T-helper 17 cell (primary cell): ENCODE data around the gene TNFRSF21. TPM values are rescaled to one million over a fixed set of nuclear protein-coding genes. Genes with fewer than 3 reads are reported as not detected.

Experiments
- ATAC-seq: fragments of 150-1000 bp; cut with Tn5 transposase; 2 replicates; pipeline ENCODE4 v1.10.0; 2021; ENCODE audit warnings: mild to moderate bottlenecking, moderate library complexity
- DNase-seq, 3 donors: peaks; one replicate each; pipeline versions ENCODE4 v3.0.0 to v3.0.0-alpha.2; 2020 to 2021
- H3K9me3 ChIP-seq: one replicate; pipeline ENCODE4 v1.7.0; 2013; ENCODE audit warnings: low read length, mild to moderate bottlenecking; ENCODE audit not compliant: control insufficient read depth, poor library complexity, severe bottlenecking
- H3K27ac Mint-ChIP-seq: one replicate; pipeline ENCODE4 v1.8.0; 2022; ENCODE audit warnings: mild to moderate bottlenecking, moderate library complexity, mixed read lengths
- H3K27me3 Mint-ChIP-seq: one replicate; pipeline ENCODE4 v1.8.0; 2022; ENCODE audit warnings: mixed read lengths
- H3K36me3 Mint-ChIP-seq: one replicate; pipeline ENCODE4 v1.8.0; 2022; ENCODE audit warnings: low read depth, mixed read lengths
- H3K4me1 Mint-ChIP-seq: one replicate; pipeline ENCODE4 v1.8.0; 2022; ENCODE audit warnings: mild to moderate bottlenecking, mixed read lengths
- H3K4me3 Mint-ChIP-seq: one replicate; pipeline ENCODE4 v1.8.0; 2022; ENCODE audit warnings: mild to moderate bottlenecking, moderate library complexity, mixed read lengths
- total RNA-seq, 4 donors: library from RNA in 2 of 4; stranded (reverse) in 2 of 4; gene quantifications; one replicate each; pipeline ENCODE4 v1.2.3 and lab custom pipeline; 2022 to 2026

TNFRSF21 gene
- total RNA-seq, 2 donors from 2014 or later = 0.10 to 0.47 TPM

DNA sequence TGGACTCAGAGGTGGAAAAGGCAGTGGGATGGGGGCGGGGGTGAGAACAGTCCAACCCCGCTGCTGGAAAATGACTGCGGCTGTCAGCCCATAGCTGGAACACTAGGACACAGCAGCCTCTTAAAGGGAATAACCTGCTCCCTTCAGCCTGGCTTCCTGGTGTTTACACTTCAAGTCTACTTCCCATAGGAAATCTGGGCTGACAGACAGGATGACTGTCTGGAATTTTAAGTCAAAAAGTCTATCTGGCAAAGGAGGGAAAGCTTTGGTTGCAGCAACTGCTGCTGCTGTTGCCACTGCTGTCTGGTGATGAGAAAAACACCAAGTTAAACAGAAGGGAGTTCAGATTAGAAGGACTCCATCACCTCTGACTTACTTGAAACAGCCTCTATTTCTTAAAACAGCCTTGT, 44.9 kb downstream of the TNFRSF21 start:
- peaks cover 11% of the 10 kb centered on the region for H3K27me3 Mint-ChIP-seq
- H3K9me3 ChIP-seq = no peaks in the 10 kb centered on the region
- H3K4me1 Mint-ChIP-seq = no peaks in the 10 kb centered on the region
- DNase-seq (no peak), ATAC-seq (no peak)
- no peak overlapping the region for H3K4me3 Mint-ChIP-seq
- H3K36me3 Mint-ChIP-seq = no peaks in the 10 kb centered on the region
- H3K27ac Mint-ChIP-seq = no peak overlapping the region

DNA sequence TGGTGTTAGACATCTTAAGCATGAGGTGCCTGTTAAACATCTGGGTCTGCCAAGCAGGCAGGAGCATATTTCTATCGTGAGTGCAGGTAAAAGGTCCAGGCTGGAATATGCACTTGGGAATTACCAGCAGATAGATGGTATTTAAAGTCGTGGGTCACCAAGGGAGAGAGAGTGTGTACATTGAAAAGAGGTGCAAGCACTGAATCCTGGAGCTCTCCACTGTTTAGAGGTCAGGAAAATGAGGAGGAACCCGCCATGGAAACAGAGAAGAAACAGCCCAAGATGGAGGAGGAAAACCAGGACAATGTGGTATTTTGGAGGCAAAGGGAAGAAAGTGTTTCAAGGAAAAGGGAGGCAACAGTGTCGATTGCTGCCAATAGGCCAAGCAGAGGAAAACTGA, 46.4 kb downstream of the TNFRSF21 start:
- Mint-ChIP-seq H3K27me3 (peaks cover 8% of the 10 kb centered on the region), H3K4me3 (no peak overlapping the region), H3K4me1 (no peaks in the 10 kb centered on the region), H3K36me3 (no peaks in the 10 kb centered on the region), H3K27ac (no peak overlapping the region)
- ATAC-seq = no peak
- H3K9me3 ChIP-seq = no peaks in the 10 kb centered on the region
- DNase-seq = no peak

DNA sequence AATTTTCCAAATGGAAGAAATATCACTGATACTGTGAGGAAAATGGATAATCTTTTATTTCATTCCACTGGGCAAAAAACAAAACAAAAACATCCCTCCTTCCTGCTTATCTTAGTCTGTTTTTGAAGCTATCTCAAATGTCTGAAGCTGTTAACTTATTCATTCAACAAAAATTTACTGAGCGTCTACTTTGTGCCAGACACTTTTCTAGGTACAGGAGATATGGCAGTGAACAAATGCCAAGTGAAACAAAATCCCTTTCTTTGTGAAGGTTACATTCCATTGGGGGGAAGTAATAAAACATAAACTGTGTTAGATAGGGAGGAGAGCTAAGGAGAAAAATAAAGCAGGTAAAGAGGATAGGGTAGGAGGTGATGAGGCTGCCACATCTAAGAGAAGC, 47.5 kb downstream of the TNFRSF21 start:
- Mint-ChIP-seq H3K27me3 (peaks cover 8% of the 10 kb centered on the region), H3K4me3 (no peak overlapping the region), H3K36me3 (no peaks in the 10 kb centered on the region), H3K4me1 (no peaks in the 10 kb centered on the region), H3K27ac (no peak overlapping the region)
- no peak for DNase-seq
- H3K9me3 ChIP-seq = no peaks in the 10 kb centered on the region
- no peak for ATAC-seq

DNA sequence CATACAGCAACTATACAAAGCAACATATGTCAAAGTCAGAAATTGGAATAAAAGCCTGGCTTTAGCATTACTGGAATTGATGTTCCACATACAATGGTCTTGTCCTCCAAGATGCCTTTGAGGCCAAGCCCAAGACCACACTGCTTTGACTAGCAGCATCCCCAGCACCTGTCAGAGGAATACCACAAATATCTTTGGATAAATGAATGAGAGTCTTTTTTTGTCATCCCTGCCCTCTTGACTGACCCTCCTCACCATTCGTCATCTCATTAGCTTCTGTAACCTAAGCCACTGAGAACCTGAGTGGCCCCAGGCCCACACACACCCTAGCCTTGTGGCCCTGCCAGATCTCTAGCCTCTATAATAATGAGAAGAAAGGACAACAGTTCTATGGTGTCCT, 48.5 kb downstream of the TNFRSF21 start:
- Mint-ChIP-seq H3K27me3 (peaks cover 8% of the 10 kb centered on the region), H3K27ac (no peak overlapping the region), H3K4me1 (no peaks in the 10 kb centered on the region), H3K4me3 (no peak overlapping the region), H3K36me3 (no peaks in the 10 kb centered on the region)
- ATAC-seq = no peak
- H3K9me3 ChIP-seq = no peaks in the 10 kb centered on the region
- no peak for DNase-seq

DNA sequence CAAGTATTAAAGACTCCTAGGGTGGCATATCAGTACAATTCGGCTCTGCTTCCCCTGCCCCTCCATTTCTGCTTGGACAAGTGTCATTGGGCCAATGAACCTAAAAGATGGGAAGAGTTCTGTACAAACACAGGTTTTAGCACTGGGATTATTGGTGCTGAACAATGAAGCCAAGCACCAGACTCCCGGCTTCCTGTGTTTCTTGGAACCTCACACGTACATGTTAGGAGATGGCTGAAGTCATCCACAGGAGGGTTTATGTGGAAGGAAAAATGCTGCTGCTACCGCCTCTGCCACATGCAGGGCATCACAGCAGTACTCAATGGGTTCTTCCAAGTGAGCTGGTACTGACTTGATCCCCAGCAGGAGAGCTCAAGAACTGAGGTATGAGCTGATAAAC, 49.7 kb downstream of the TNFRSF21 start:
- no peaks in the 10 kb centered on the region for H3K9me3 ChIP-seq
- H3K27ac Mint-ChIP-seq = no peak overlapping the region
- no peaks in the 10 kb centered on the region for H3K36me3 Mint-ChIP-seq
- H3K27me3 Mint-ChIP-seq = peaks cover 8% of the 10 kb centered on the region
- no peaks in the 10 kb centered on the region for H3K4me1 Mint-ChIP-seq
- no peak overlapping the region for H3K4me3 Mint-ChIP-seq
- DNase-seq (no peak), ATAC-seq (no peak)

DNA sequence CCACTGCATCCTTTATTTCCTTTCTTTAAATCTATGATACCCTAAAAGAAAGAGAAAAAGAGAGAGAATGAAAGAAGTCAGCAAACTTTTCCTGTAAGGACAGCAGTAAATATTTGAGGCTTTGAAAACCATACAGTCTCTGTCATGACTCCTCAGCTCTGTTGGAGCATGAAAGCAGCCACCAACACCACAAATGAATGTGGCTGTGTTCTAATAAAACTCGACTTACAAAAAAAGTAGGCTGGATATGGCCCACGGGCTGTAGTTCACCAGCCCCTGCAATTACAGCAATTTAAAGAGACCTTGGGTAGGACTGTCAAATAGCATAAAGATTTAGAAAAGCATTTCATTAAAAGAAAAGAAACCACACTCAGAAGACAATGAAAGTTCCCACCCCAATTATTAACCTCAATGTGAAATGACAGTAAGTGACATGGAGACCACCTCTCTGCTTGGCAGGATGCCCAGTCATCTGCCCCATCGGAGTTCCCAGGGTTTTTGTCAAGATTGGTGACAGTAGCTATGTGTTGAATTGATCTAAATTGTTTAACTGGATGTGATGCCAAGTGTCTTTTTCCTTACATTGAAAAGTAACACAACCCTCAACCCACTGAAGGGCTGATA, 50.9 kb downstream of the TNFRSF21 start:
- no peaks in the 10 kb centered on the region for H3K36me3 Mint-ChIP-seq
- no peaks in the 10 kb centered on the region for H3K9me3 ChIP-seq
- no peak overlapping the region for H3K27ac Mint-ChIP-seq
- DNase-seq (no peak), ATAC-seq (no peak)
- peaks cover 8% of the 10 kb centered on the region for H3K27me3 Mint-ChIP-seq
- no peaks in the 10 kb centered on the region for H3K4me1 Mint-ChIP-seq
- no peak overlapping the region for H3K4me3 Mint-ChIP-seq

DNA sequence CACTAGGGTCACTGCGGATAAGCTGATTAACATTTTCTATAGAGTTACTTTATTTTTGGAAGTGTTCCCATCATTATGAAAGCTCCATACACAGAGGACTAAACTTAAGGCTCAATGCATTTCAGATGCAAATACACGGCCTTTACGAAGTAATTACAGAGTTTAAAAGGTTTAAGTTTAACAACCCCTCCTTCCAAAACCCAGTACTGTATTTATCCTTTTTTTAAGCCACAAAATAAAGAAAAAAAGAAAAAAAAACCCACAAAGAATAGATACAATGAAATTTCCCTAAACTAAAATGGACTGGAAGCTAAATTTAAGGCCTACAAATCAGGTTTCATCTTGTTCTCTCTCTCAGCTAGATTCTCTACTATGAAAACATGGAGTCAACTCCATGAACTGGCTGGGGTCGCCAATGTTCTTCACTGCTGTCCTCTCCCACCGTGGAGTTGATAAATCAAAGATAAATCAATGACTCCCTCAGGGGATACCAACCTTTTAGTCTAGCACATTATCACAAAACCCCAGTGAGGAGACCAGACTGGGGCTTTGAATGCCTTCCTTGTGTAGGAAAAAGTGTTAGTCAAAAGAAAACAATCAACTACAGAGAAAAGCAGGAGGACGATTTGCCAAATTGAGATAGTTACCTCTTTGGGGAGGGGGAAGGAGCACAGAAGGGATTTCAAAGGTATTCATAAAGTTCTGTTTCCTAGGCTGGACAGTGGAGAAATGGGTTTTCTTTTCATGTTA, 52.5 kb downstream of the TNFRSF21 start:
- Mint-ChIP-seq H3K27me3 (peaks cover 18% of the 10 kb centered on the region), H3K36me3 (no peaks in the 10 kb centered on the region), H3K4me3 (no peak overlapping the region), H3K4me1 (no peaks in the 10 kb centered on the region), H3K27ac (no peak overlapping the region)
- no peak for ATAC-seq
- no peaks in the 10 kb centered on the region for H3K9me3 ChIP-seq
- no peak for DNase-seq

DNA sequence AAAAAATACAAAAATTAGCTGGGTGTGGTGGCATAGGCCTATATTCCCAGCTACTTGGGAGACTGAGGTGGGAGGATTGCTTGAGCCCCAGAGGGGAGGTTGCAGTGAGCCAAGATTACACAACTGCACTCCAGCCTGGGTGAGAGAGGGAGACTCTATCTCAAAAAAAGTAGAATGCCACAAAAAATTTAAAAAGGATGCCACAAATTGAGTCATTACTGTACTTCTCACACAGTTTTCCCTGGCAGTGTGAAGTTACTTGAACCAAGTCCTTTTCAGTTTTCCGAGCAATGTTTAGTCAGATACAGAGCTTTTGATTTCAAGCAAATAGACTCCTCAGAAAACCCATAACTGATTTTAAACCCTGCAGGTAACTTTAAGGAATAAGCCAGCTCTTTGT, 53.3 kb downstream of the TNFRSF21 start:
- Mint-ChIP-seq H3K27ac (no peak overlapping the region), H3K27me3 (peaks cover 18% of the 10 kb centered on the region), H3K36me3 (no peaks in the 10 kb centered on the region), H3K4me1 (no peaks in the 10 kb centered on the region), H3K4me3 (no peak overlapping the region)
- no peaks in the 10 kb centered on the region for H3K9me3 ChIP-seq
- ATAC-seq (no peak), DNase-seq (no peak)

DNA sequence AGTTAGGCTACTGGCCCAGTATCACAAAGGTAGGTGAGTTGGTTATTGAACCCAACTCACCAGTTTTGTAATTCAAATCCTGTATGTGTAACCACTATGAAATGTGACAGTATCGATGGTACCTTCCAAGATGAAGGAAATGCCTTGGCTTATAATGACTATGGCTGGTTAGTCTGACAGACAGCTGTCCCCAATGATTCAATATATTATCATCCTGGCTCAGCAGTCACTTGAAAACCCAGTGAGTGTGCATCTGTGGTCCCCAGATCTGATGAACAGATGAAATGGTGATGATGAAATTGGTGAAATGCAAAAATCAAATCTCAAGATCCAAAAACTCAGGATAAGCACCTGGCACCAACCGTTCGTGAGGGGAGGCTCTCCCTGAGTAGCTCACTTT, 54.8 kb downstream of the TNFRSF21 start:
- H3K9me3 ChIP-seq = no peaks in the 10 kb centered on the region
- ATAC-seq (no peak), DNase-seq (no peak)
- Mint-ChIP-seq H3K27ac (no peak overlapping the region), H3K36me3 (no peaks in the 10 kb centered on the region), H3K4me3 (no peak overlapping the region), H3K4me1 (no peaks in the 10 kb centered on the region), H3K27me3 (peaks cover 18% of the 10 kb centered on the region)

DNA sequence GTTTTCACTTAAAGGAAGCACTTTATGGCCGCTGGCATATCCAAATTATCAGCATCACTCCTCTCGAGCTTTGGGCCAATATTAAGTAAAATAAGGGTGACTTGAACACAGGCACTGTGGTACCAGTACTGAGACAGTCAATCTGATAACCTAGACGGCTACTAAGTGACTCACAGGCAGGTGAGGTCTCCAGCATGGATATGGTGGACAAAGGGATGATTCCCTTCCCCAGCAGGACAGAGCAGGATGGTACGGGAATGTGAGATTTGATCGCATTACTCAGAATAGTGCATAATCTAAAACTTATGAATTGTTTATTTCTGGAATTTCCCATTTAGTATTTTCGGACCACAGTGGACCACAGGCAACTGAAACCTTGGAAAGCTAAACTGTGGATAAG, 55.7 kb downstream of the TNFRSF21 start:
- Mint-ChIP-seq H3K4me1 (no peaks in the 10 kb centered on the region), H3K27me3 (peaks cover 18% of the 10 kb centered on the region), H3K27ac (no peak overlapping the region), H3K4me3 (no peak overlapping the region), H3K36me3 (no peaks in the 10 kb centered on the region)
- H3K9me3 ChIP-seq = no peaks in the 10 kb centered on the region
- DNase-seq (no peak), ATAC-seq (no peak)

DNA sequence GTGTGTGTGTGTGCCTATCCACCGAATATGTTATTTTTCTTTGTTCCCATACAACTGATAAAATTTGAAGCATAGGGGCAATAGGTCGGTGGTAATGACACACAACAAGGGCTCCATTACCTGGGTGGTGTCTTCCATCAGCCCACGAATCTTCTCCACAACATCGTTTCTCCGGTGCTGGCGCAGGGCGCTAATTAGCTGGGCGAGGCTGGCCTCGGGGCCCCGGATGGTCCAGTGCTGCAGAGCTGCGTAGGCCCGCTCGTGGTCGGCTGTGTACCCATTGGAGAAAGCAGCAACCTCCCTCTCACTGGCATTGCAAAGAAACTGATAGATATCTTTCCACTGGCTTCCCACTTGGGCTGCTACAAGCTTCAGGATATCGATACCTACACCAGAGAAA, 56.6 kb downstream of the TNFRSF21 start:
- DNase-seq = no peak
- Mint-ChIP-seq H3K4me3 (no peak overlapping the region), H3K27me3 (peaks cover 26% of the 10 kb centered on the region), H3K36me3 (no peaks in the 10 kb centered on the region), H3K4me1 (no peaks in the 10 kb centered on the region), H3K27ac (no peak overlapping the region)
- no peaks in the 10 kb centered on the region for H3K9me3 ChIP-seq
- no peak for ATAC-seq

DNA sequence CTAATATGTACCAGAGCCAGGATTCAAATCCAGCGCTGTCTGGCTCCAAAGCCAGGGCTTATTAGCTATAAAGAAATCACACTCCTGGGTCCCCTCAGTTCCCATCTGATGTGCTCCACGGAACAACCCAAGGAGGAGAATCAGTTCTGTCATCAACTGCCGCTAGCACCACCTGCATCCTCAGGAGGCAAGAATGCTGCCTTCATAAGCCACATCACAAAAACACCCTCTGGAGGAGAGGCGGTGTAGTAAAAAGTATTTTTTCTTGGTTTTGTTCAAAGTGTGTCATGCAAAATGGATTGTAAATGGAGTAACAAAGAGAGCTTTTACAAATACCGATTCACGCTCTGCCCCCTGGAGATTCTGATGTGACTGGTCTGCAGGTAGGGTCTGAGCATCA, 57.1 kb downstream of the TNFRSF21 start:
- no peaks in the 10 kb centered on the region for H3K4me1 Mint-ChIP-seq
- H3K9me3 ChIP-seq = no peaks in the 10 kb centered on the region
- DNase-seq (no peak), ATAC-seq (no peak)
- H3K27me3 Mint-ChIP-seq = peaks cover 26% of the 10 kb centered on the region
- no peaks in the 10 kb centered on the region for H3K36me3 Mint-ChIP-seq
- no peak overlapping the region for H3K4me3 Mint-ChIP-seq
- H3K27ac Mint-ChIP-seq = no peak overlapping the region

DNA sequence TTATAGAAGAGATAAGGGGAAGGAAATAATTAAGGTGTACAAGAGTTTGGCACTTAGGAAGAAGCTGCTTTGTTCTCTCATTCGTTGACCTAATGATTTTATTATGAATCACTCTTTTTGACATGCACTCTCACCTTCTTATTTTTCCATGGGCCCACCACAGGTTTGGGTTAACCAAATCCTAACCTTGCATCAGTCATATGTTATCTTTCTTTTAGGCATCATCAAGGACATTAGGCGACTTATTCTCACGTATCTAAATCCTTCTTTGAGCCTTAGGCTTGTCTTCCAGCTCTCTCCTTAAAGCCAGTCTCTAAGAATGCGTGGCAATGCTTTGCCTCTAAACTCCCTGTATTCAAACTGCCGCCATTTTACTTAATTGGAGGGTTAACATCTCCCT, 58.3 kb downstream of the TNFRSF21 start:
- peaks cover 35% of the 10 kb centered on the region for H3K27me3 Mint-ChIP-seq
- DNase-seq (no peak), ATAC-seq (no peak)
- H3K4me1 Mint-ChIP-seq = no peaks in the 10 kb centered on the region
- no peaks in the 10 kb centered on the region for H3K9me3 ChIP-seq
- H3K36me3 Mint-ChIP-seq = no peaks in the 10 kb centered on the region
- no peak overlapping the region for H3K4me3 Mint-ChIP-seq
- H3K27ac Mint-ChIP-seq = no peak overlapping the region

DNA sequence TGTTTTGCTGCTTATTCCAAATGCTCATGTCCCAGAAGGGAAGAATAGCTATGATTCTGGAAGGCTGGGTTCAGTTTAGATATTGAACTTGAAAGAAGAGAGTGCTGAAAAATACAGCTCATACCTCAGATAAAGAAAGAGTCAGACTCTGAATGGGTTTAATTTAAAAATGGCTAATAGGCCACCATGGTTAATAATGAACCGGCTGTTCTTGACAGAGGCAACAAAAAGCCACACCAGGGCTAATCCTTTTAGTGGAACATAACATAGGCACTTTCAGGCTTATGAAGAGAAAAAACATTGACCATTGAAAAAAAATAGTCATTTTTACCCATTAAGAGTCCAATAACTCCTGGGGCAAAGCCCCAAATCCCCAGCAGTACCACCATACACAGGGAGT, 59.4 kb downstream of the TNFRSF21 start:
- no peak for ATAC-seq
- Mint-ChIP-seq H3K36me3 (no peaks in the 10 kb centered on the region), H3K4me1 (no peaks in the 10 kb centered on the region)

More for the DNA sequence above, 59.4 kb downstream of the TNFRSF21 start:
- Mint-ChIP-seq H3K27me3 (peaks cover 35% of the 10 kb centered on the region), H3K27ac (no peak overlapping the region), H3K4me3 (no peak overlapping the region)
- no peak for DNase-seq
- H3K9me3 ChIP-seq = no peaks in the 10 kb centered on the region
